CD4-positive, alpha-beta T cell (primary cell): ENCODE measurements around the gene EZR. TPM values are rescaled to one million over a fixed set of nuclear protein-coding genes. Genes with fewer than 3 reads are reported as not detected.
A peak's percentile ranks its signal among the peaks of the same experiment; 100 is the strongest.

Source experiments
- ATAC-seq: fragments of 200-7000 bp; cut with Tn5 transposase; one replicate; pipeline ENCODE4 v1.10.0; 2022; ENCODE audit warnings: mild to moderate bottlenecking; ENCODE audit not compliant: poor library complexity
- CTCF ChIA-PET: fragments of 350-600 bp; sonication (Branson Sonifier 250); formaldehyde crosslinking; loops from one replicate; lab custom pipeline; 2021; ENCODE audit warnings: antibody characterized with exemption, inconsistent platforms; lab: Charles Lee
- POLR2A ChIA-PET: fragments of 350-600 bp; sonication (Branson Sonifier 250); formaldehyde crosslinking; loops from one replicate; lab custom pipeline; 2021; ENCODE audit warnings: antibody characterized with exemption, inconsistent platforms; lab: Charles Lee
- DNase-seq, 14 experiments: peaks; one replicate each; pipeline ENCODE4 v3.0.0-alpha.2; 2013 to 2020; ENCODE audit warnings: mixed read lengths in 2 of 14
- H3K27ac ChIP-seq, 2 donors: one replicate each; pipeline versions ENCODE4 v1.5.1 to v1.7.0; 2013; ENCODE audit warnings: low read length in 2 of 2, low read depth in 1 of 2, mild to moderate bottlenecking in 1 of 2
- H3K27me3 ChIP-seq, 2 experiments: 1 replicate in 1 of 2; 2 replicates in 1 of 2; pipeline versions ENCODE4 v1.6.1 to v1.7.0; 2013; ENCODE audit warnings: low read length in 2 of 2, control low read depth in 1 of 2, mild to moderate bottlenecking in 1 of 2, moderate library complexity in 1 of 2; ENCODE audit not compliant: insufficient read depth in 2 of 2, control insufficient read depth in 1 of 2
- H3K36me3 ChIP-seq: one replicate; pipeline ENCODE4 v1.6.1; 2013; ENCODE audit warnings: low read length, control low read depth; ENCODE audit not compliant: insufficient read depth
- H3K4me1 ChIP-seq: one replicate; pipeline ENCODE4 v1.6.1; 2013; ENCODE audit warnings: low read length, control low read depth; ENCODE audit not compliant: insufficient read depth
- H3K4me3 ChIP-seq: one replicate; pipeline ENCODE4 v1.5.1; 2013; ENCODE audit warnings: mild to moderate bottlenecking, low read length, moderate library complexity
- H3K9me3 ChIP-seq, 2 experiments: 1 replicate in 1 of 2; 2 replicates in 1 of 2; pipeline versions ENCODE4 v1.6.1 to v1.7.0; 2013; ENCODE audit warnings: low read length in 2 of 2, mild to moderate bottlenecking in 2 of 2, control low read depth in 1 of 2, moderate library complexity in 1 of 2; ENCODE audit not compliant: control insufficient read depth in 1 of 2, insufficient read depth in 1 of 2
- H3K27ac Mint-ChIP-seq: one replicate; pipeline ENCODE4 v1.8.0; 2020; ENCODE audit warnings: mixed read lengths
- H3K27me3 Mint-ChIP-seq: one replicate; pipeline ENCODE4 v1.8.0; 2021; ENCODE audit warnings: mixed read lengths
- H3K36me3 Mint-ChIP-seq: one replicate; pipeline ENCODE4 v1.8.0; 2021; ENCODE audit warnings: low read depth, mixed read lengths
- H3K4me1 Mint-ChIP-seq: one replicate; pipeline ENCODE4 v1.8.0; 2021; ENCODE audit warnings: low read depth, mixed read lengths
- H3K4me3 Mint-ChIP-seq: one replicate; pipeline ENCODE4 v1.8.0; 2020; ENCODE audit warnings: mild to moderate bottlenecking, mixed read lengths
- H3K9me3 Mint-ChIP-seq: one replicate; pipeline ENCODE4 v1.8.0; 2020; ENCODE audit warnings: mixed read lengths
- CTCF ChIP-seq: fragments of 200-600 bp; IDR thresholded peaks from one replicate; pipeline ENCODE4 v1.8.0; 2022; ENCODE audit warnings: antibody characterized with exemption, mild to moderate bottlenecking
- intact Hi-C, 2 experiments: fragments of 100-400 bp; cut with DNase I in 1 of 2; cut with micrococcal nuclease in 1 of 2; formaldehyde crosslinking; loops; one replicate each; pipeline versions ENCODE4 v1.15.1 to v1.9.0; 2023 to 2025; cut with DNase I, micrococcal nuclease
- total RNA-seq, 174 experiments: library from RNA in 2 of 174; stranded (reverse) in 2 of 174; gene quantifications; one replicate each; pipeline ENCODE4 v1.2.3 and lab custom pipeline; 2021 to 2026

Gene EZR
- total RNA-seq, 2 experiments from 2014 or later: 434 to 449 TPM

- ATAC-seq: peak; percentile 2
- Mint-ChIP-seq H3K36me3 (peaks cover 83% of the 10 kb centered on the region), H3K4me3 (peak overlapping the region; percentile 73), H3K27ac (peak overlapping the region; percentile 85), H3K9me3 (no peaks in the 10 kb centered on the region), H3K27me3 (peaks cover 8% of the 10 kb centered on the region), H3K4me1 (no peaks in the 10 kb centered on the region)
- intact Hi-C loops: no loop called here
- H3K9me3 ChIP-seq: peaks cover 0 to 8% of the 10 kb centered on the region in 2 experiments
- peak in 1 of 14 experiments; percentile 47 for DNase-seq
- H3K27ac ChIP-seq: no peak overlapping the region
- no peak for TF ChIP-seq CTCF
- POLR2A ChIA-PET: interaction anchor here (0.7 to 1.2 kb wide), 2 partner anchors 17 to 106 kb away, joined by 3 read pairs; no protein-coding TSS in a partner anchor
- no peaks in the 10 kb centered on the region for H3K4me1 ChIP-seq
- H3K27me3 ChIP-seq: no peaks in the 10 kb centered on the region
- peaks cover 84% of the 10 kb centered on the region for H3K36me3 ChIP-seq
- CTCF ChIA-PET: interaction anchor here (0.6 to 1.7 kb wide), 3 partner anchors 61 to 209 kb away, joined by 3 to 5 read pairs (median 4); no protein-coding TSS in a partner anchor
- H3K4me3 ChIP-seq: no peak overlapping the region
These were observed 55.6 kb downstream of the EZR start for GRCh38 chr6:158763434-158764182.

- H3K4me1 ChIP-seq: no peaks in the 10 kb centered on the region
- H3K4me3 ChIP-seq: no peak overlapping the region
- no peaks in the 10 kb centered on the region for H3K27me3 ChIP-seq
- H3K4me3 Mint-ChIP-seq: no peak overlapping the region
- no peaks in the 10 kb centered on the region for H3K9me3 Mint-ChIP-seq
- TF ChIP-seq CTCF: no peak
- H3K4me1 Mint-ChIP-seq: no peaks in the 10 kb centered on the region
- H3K9me3 ChIP-seq: peaks cover 0 to 8% of the 10 kb centered on the region in 2 experiments
- ChIA-PET POLR2A (interaction anchor here (1.2 kb wide), 1 partner anchor 107 kb away, joined by 3 read pairs; no protein-coding TSS in a partner anchor), CTCF (interaction anchor here (0.6 to 1.3 kb wide), 2 partner anchors 62 to 72 kb away, joined by 3 to 4 read pairs; no protein-coding TSS in a partner anchor)
- peaks cover 8% of the 10 kb centered on the region for H3K27me3 Mint-ChIP-seq
- intact Hi-C loops: no loop called here
- DNase-seq (peak in 1 of 14 experiments; percentile 48), ATAC-seq (no peak)
- peaks cover 78% of the 10 kb centered on the region for H3K36me3 Mint-ChIP-seq
- H3K36me3 ChIP-seq: peaks cover 81% of the 10 kb centered on the region
- no peak overlapping the region for H3K27ac ChIP-seq
- peak overlapping the region; percentile 50 for H3K27ac Mint-ChIP-seq
These were observed 56.3 kb downstream of the EZR start for GRCh38 chr6:158762787-158763433.

- peaks cover 78% of the 10 kb centered on the region for H3K36me3 ChIP-seq
- intact Hi-C loops: no loop called here
- H3K27me3 ChIP-seq: no peaks in the 10 kb centered on the region
- Mint-ChIP-seq H3K4me1 (no peaks in the 10 kb centered on the region), H3K27ac (peak overlapping the region; percentile 50), H3K36me3 (peaks cover 76% of the 10 kb centered on the region), H3K27me3 (peaks cover 4% of the 10 kb centered on the region), H3K4me3 (no peak overlapping the region), H3K9me3 (no peaks in the 10 kb centered on the region)
- ATAC-seq (no peak), DNase-seq (peak in 1 of 14 experiments; percentile 38)
- TF ChIP-seq CTCF: no peak
- ChIA-PET POLR2A (no interaction called here), CTCF (interaction anchor here (1.3 kb wide), 1 partner anchor 70 kb away, joined by 3 read pairs; no protein-coding TSS in a partner anchor)
- peaks cover 0 to 8% of the 10 kb centered on the region in 2 experiments for H3K9me3 ChIP-seq
- H3K4me1 ChIP-seq: no peaks in the 10 kb centered on the region
- H3K27ac ChIP-seq: no peak overlapping the region
- H3K4me3 ChIP-seq: no peak overlapping the region
These were observed 57.4 kb downstream of the EZR start for GRCh38 chr6:158761746-158762145.
